Fibroblast of skin of right biceps (primary cell): ENCODE data around the gene TBC1D22A.

ENCODE experiments used
- DNase-seq: peaks from one replicate; pipeline ENCODE4 v3.0.0-alpha.2; 2013

The TBC1D22A gene

DNA sequence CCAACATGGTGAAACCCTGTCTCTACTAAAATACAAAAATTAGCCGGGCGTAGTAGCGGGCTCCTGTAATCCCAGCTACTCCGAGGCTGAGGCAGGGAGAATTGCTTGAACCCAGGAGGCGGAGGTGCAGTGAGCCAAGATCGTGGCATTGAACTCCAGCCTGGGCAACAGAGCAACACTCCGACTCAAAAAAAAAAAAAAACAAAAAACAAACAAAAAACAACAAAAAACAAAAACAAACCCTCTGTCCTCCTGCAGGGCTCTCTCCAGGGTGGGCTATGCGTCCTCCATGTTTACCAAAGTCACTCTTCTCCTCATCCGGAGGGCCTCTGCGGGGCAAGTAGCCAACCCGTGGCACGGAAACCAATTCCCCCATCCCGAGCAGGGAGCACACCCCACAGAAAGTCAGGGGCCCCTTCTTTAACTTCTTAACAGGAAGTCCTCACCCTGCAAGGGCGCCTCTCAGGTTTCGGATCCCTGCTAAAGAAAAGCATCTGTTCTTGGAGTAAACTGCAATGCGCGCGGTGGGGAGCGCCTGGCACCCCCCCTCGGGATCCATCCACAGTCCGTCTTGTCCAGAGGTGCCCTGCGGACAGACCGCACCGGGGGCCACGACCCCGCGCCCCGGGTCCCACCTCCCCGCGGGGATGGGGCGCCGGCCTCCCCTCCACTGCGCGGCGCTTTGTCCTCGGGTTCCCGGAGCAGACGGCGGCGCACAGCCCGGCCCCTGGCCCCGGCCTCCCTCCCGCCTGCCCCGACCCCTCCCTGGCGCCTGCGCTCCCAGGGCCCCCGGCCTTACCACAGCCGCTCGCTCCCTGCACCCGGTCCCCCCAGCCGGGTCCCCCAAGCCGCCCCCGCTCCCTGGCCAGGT is 25.1 kb upstream of the TBC1D22A start:
- peak; percentile 38 for DNase-seq

DNA sequence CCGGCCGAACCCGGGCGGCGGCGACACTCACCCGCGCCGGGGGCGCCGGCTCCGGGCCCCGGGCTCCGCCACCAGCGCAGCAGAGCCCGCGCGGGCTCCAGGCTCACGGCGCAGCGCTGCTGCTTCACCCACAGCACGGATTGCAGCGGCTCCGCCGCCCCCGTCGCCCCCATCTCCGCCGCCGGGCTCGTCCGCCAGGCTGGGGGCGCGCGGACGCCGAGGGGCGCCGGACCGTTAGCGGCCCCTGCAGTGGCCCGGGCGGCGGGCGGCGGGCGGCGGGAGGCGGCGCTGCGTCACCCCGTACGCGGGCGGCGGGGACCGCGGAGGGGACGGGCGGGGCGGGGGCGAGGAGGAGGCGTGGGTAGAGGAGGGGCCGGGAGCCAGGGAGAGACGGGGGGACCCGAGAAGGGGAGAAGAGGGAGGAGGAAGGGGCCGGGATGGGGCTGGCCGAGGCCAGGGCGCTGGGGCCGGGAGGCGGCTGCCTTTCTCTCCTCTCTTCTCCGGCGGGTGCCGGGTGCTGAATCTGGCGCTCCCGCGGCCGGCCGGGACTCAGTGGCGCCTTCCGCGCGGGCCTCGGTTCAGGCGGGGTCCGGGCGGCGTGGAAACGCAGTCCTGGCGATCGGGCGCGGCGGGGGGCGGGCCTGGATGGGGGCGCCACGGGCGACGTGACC is 24.3 kb upstream of the TBC1D22A start, which contains the start of gene CERK:
Gene CERK, minus strand, starts transcription at position 277 of the 671 bp plus-strand sequence. Its CDS starts 104 bp downstream, at position 173.
- peak; percentile 81 for DNase-seq

DNA sequence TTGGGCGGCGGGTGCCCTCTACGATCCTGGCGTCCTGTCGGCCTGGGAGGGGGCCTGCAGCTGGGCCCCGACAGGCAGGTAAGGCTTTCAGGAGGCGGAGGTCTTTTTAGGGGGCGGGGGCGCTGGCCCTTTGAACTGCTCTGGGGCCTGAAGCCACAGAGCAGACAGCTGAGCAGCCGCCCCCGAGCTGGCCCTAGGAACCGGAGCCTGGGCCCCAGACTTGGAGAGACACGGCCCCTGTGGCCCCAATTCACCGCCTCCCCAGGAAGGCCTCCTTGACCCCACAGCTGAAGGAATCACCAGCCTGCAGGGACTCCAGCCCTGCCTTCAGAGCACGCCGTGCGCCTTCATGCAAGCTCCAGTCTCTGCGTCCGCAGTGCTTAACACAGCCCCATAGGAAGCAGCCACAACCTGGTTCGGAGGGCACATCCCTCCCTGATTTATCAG is 23.8 kb upstream of the TBC1D22A start:
- no peak for DNase-seq

DNA sequence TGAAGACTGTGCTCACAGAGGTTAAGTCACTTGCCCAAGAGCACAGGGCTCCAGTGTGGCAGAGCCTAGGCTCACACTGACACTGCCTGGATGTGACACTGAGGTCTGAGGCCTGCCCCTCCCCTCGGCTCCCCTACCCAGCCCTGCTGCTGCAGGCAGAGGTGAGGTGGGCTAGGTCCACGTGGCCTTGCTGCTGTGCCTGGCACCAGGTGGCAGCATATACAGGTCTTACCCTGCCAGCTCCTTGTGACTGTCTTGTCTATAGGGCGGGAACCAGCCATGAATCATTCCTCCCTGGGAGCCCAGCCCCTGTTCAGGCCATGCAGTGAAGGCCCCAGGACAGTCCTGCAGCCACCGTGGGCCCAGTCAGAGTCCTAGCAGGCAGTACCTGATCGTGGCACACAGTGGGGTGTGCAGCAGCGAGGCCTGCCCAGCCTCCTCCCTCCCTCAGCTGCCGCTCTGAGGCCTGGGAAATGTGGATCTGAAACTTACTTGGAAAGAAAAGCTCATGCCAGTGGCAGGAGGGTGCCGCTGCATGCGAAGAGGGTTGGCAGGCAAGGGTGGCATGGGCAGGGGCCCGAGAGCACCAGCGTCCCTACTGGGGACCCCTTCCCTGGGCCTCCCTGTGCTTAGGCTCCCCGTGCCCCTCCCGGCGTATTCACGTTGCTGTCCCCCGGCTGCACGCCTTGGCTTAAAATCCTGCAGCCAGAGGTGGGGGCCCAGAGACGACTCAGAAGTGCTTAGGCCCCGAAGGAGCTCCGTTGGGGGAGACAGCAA is 23.2 kb upstream of the TBC1D22A start:
- peak; percentile 61 for DNase-seq

DNA sequence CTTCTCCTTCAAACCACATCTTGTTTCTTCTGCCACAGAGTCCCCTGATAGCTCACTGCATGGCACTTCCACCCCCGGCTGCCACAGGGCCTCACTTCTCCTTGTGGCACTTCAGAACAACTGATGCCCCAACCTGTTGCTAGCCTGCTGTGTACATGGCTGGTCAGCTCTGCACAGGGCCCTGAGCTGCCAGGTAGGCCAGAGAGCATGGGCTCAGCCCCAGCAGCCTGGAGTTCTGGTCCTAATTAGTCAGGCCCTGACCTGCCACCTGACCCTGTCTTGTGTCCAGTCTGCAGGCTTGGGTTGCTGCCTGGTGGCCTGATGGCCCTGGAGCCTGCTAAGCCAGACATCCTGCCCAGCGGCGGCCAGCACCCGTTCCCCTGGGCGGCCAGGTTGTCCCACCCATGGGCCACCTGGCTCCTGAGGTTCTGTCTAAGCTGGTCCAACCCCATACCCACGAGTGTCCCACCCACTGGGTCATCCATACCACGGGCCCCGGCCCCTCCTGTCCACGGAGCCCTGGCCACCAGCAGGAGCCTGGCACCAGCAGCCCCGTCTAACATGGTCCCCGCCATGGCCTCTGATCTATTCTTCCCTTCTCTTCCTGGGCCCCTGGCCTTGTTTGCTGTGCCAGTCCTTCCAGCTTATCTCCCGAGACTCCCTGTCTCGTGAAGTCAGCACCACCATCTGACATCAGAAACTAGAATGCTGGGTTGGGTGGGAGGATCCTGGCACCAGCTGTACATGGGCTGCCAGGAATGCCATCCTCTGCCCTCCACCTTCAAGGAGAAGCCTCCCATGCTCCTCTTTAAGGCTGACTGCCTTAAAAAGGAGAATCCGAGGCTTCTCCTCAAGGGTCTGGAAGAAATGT is 21.3 kb upstream of the TBC1D22A start:
- no peak for DNase-seq

DNA sequence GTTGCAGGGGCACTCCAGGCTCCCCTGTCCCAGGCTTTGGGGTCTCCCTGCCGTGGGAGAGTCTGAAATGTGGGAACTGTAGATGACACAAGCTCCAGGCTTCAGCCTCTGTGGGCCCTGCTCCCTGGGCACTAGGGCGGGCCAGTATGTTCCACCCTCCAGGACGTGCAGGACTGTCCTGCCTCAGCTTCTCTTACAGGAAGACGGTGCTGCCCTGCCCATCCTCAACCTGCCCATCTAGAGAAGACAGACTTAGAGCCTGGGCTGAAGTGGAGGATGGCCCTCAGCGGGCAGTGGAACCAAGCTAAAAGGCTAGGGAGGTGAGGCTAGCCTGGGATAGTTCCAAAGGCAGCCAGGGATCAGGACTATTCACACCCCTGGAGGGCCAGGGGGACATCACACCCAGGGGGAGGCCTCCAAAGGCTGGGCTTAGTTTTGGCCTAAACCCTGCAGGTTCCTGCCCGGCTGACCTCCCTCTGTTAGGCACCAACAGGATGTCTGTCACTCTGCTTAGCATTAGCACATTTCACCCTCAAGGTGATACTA is 20.4 kb upstream of the TBC1D22A start:
- DNase-seq: no peak

DNA sequence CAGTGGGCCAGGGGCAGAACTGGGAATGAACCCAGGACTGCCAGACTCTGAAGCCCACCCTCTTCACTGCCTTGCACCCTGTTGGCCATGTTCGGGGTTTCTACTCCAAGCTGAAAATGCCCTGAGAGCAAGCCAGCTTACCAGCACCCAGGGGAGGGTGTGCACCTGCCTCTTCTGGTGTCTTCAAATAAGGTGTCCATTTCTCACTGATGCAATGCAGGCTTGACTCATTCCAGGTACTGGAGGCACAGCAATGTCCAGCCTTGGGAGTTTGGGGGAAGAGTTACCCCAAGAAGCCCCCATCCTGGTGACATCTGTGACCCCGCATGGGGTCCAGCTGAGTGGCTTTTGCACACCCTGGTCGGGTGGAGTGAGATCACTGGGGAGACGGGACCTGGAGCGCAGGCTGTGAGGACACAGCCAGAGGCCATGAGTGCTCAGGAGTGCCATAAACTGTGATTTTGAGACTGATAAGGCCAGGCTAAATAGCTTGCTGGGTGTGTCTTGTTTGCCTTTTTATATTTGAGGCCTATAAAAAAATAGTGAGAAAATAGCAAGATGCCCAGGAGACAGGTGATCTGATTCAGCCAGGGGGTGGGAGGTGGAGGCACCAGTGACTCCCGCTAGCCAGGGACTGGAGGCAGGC is 19.8 kb upstream of the TBC1D22A start:
- no peak for DNase-seq

DNA sequence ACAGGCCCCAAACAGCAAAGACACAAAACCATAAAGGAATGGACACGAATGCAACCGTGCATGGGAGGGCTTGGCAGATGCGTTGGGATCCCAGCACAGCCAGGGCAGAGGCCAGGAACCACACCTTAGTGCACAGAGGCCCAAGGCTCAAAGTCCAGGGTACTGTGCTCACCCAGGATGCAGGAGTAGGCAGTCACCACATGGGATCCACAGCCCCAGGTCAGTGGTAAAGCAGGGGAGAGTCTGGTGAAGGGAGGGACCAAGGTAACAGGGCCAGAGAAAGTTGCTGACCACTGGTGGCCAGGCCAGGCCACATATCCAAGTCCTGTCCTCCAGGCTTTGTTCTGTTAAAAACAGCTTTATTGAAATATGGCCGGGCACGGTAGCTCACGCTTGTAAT is 17.9 kb upstream of the TBC1D22A start:
- no peak for DNase-seq

DNA sequence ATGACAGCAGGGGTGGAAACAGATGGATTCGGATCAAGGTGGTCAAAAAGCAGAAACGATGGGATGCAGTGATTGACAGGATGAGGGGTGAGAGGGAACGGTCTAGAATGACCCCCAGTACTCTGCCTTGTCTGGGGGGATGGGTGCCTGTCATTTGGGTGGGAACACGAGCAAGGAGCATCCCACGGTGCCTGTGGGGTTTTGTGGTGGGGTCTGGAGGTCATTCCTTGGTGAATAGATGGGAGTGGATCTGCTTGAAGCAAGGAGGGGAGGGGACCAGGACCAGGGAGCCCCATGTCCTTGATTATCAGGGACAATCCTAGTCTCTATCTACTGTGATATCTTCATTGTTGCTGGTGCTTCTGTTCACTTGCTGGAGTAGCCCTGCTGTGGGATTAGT is 16.3 kb upstream of the TBC1D22A start:
- DNase-seq: no peak

DNA sequence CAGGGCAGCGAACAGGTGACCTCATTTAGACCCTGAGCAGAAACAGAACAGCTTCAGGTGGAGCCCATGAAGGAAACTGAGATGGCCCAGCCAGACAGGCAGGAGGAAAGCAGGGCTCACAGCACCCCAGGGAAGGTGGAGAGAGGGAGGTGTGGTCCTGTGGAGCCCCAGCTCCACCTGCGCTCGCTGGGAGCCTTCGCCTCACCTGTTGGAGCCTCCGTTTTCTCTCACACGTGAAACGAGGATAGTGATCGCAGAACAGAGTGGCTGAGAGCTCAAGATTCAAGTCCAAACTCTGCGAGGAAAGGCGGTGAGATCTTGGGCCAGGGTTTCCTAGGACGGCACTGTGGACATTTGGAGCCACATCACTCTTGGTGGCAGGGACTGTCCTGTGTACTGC is 15.8 kb upstream of the TBC1D22A start:
- no peak for DNase-seq

DNA sequence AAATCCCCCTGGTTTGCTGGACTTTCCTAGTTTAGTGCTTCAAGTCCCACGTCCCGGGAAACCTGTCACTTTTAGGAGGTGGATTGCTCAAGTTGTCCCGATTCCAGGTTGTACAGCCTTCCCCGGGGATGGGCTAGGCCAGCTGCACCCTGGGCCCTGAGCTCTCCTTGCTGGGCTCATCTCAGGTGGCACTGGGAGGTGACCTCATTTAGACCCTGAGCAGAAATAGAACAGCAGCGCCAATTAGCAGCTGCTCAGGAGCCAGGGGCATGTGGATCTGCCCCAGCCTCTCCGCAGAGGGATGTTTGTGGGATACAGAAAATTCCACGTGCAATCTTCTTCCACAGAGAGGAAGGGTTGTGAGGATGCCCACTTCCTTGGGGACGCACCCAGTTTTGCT is 14.8 kb upstream of the TBC1D22A start:
- no peak for DNase-seq

DNA sequence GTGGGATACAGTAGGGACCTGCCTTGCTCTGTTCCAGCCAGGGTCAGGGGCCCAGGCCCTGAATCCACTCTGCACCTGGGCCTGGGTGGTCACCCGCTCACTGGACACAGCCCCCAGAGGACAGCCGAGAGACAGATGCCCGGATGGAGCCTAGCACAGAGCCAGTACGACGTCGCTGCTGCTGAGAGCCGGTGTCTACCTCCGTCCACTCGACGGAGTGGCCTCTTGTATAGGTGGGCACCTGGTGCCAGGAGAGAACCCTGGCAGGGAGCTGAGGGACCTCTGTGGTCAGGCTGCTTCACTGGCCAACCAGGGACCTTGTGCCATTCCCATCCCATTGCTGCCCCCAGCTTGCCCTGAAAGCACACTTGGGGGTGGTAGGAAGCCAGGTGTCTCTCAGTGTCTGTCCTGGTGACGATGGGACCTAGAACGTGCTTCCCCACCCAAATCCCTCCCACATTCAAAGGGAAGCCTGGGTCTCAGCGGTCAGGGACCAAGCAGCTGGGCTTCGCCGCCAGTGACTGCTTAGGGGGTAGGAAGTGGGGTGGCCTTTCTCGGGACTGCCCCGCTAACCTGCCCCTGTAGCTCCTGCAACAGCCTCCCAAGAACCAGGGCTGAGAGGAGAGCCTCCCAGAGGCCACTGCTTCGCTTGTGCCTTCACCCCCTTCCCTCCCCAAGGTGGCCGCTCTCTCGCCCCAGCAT is 14.1 kb upstream of the TBC1D22A start:
- no peak for DNase-seq

DNA sequence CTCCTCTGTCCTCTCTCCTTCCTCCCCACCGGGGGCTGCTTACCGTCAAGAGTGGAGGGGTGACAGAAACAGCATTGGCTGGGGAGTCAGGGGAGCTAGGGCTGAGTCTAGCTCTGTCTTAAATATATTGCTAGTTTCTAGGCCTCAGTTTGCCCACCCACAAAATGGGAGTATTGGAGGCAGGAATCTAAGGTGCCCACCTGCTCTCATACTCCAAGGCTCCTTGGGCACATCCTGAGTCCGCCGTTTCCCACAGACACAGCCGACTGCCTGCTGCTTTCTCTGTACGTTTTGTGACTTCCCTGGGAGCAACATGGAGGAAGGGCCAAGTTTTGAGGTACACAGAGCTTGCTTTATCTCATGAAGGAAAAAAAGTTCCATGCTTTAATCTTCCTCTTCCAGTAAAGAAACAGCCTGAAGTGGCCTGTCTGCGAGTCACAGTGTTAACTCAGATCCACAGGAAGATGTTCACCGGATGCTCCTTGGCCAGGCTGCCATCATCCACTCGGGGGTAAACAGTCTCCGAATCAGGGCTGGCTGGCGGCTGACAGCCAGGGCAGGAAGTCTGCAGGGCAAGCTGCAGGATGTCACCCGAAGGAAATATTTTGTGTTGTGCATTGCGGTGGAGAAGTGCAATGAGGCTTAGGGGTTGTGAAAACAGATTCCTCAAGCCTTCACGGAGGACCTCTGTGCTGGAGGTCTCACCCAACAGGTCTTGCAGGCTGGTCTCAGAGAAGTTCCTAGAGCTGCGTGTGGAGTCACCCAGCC is 13.4 kb upstream of the TBC1D22A start:
- DNase-seq: peak; percentile 50

DNA sequence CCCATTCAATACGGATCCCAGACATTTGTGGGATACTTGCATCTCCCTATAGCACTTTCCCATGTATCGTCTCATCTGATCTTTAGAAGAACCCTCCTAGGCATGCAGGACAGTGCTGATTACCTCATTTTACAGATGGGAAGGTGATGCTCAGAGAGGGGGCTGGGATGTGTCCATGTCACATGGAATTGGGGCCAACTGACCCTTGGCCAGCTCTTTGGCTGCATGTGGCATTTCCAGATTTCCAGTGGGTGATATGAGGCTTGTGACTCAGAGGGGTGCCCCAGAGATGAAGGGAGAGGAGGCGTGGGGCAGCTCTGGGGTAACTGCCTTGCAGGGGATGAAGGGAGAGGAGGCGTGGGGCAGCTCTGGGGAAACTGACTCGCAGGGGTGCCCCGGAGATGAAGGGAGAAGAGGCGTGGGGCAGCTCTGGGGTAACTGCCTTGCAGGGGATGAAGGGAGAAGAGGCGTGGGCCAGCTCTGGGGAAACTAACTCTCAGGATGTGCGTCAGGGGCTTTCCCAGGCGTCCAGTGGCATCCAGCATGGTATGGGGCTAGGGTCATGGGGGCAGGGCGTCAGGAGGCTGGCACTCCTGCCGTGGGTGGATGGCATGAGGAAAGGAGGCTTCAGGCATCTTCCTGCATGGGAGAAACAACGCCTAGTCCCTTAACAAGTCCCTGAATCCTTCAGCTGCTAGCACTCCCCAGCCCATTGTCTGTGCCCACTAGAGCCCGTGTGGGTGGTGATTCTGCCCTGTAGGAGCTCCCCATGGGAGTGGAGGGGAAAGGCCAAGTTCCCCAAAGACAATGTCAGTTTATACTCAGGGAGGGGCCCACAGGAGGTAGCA is 12.5 kb upstream of the TBC1D22A start:
- DNase-seq: no peak

DNA sequence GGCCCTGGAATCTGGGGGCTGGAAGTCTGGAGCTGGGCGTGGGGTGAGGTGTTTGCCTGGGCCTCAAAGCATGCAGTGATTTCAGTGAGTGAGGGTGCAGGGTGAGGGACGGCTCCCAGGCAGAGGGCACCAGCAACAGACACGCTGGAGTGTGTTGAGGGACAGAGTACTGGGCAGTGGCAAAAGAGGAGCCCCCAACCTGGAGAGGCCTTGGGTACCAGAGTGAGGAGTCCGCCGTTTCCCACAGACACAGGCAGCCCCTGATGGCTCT is 12.0 kb upstream of the TBC1D22A start:
- no peak for DNase-seq

DNA sequence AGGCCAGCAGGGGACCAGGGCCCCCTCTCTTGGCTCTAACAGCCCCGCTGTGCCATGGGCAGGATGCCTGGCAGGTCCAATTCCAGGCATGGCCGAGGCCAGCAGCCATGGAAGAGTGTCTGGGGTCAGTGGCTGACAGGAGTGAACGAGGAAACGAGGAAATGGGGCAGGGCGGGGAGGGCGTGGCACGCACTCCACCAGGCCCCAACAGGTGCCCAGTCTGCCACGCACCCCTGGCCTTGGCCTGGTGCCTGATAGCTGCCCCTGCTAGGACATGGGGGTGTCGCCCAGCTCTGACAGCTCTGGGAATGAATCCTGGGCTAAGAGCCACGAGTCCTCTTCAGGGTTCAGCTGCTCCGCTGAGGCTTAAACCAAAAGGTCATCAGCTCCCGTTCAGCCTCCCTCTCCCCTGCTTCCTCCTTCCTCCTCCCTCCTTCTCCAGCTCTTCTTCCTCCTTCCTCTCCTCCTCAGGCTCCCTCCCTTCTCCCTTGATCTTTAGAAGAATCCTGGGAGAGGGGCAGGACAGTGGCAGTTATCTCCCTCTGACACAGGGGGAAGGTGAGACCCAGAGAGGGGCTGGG is 11.5 kb upstream of the TBC1D22A start:
- DNase-seq: no peak

DNA sequence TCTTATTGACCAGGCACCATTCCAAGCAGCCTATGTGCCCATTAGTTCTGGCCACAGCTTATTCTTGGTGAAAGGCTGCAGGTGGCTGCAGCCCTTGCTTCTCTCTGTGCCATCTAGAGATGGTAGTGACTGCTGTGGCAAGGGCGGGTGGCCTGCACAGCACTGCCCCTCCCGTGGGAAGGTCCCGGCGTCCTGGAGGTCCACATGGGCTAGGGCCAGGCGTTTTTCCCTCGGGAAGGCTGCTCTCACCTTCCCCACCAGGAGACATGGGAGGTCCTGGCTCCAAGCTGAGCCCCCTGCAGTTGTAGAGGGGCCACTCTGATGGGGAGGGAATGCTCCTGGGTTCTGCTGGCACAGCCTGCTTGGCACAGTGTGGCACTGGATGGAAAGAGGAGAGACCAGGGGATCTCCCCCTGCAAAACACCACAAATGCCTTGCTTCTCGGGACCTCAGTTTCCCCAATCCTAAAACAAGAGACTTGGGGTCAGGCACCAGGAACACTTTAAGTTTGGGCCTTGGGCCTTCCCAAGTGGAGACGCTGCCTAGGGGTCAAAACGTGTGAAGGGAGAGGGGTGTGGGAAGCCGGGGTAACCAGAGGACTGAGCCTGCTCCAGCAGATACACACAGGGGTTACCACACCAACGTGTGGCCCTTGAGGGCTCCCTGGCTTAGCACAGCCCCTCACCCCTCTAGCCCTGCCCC is 10.0 kb upstream of the TBC1D22A start:
- DNase-seq: no peak

DNA sequence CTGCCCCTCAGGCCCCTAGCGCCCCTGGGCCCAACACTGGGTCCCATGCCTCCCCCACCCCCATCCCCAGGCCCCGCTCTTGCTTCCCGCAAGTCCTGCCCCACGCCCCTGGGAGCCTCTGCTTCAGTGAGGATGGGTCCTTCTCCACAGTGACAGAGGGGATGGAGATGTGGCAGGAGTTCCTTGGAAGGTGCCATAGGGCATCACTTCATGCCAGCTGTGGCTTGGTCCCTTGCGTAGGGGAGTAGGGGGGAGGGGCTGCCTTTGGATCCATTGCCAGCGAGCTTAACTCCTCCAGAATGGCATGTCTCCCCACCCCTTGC is 9.5 kb upstream of the TBC1D22A start:
- no peak for DNase-seq

DNA sequence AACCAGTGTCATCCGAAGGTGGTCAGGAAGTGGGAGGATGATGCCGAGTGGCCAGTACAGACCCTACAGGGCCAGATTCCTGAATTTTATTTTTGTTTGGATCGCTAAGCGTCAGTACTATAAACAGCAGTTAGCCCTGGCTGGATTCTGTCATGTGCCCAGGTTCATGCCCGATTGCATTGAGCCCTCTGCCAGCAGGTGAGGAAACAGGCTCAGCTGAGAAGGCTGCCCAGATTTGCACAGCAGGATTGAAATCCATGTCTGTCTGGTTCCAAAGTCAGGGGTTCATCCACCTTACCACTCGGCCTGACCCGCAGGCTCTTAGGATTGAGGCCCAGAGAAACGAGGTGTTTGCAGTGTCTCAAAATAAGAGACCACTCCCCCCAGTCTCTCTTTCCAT is 9.1 kb upstream of the TBC1D22A start:
- DNase-seq: no peak
